ENCODE data around the gene MICALL1. TPM values are rescaled to one million over a fixed set of nuclear protein-coding genes. Genes with fewer than 3 reads are reported as not detected.

Gene MICALL1
- total RNA-seq, 1 donor = 24.7 TPM

GRCh38 chr22:37979782-37980181 lies 73.7 kb downstream of the MICALL1 start:
- no peak overlapping the region for H3K4me3 ChIP-seq (ENCODE audit: low read depth, low read length)
- no peak for TF ChIP-seq CTCF (IDR thresholded peaks at IDR 0.05; ENCODE audit: insufficient read depth, low read length)

GRCh38 chr22:37981282-37982011 lies 75.3 kb downstream of the MICALL1 start:
- DNase-seq (ENCODE audit: low read depth) = no peak
- H3K4me3 ChIP-seq (ENCODE audit: low read depth, low read length) = no peak overlapping the region
- TF ChIP-seq CTCF (IDR thresholded peaks at IDR 0.05; ENCODE audit: insufficient read depth, low read length) = no peak

More at GRCh38 chr22:37979782-37980181, 73.7 kb downstream of the MICALL1 start:
- DNase-seq (ENCODE audit: low read depth) = no peak

- TF ChIP-seq CTCF (IDR thresholded peaks at IDR 0.05; ENCODE audit: insufficient read depth, low read length) = no peak
- no peak for DNase-seq (ENCODE audit: low read depth)
- H3K4me3 ChIP-seq (ENCODE audit: low read depth, low read length) = no peak overlapping the region
These were observed 76.2 kb downstream of the MICALL1 start for GRCh38 chr22:37982151-37982785.

- DNase-seq (ENCODE audit: low read depth) = no peak
- TF ChIP-seq CTCF (IDR thresholded peaks at IDR 0.05; ENCODE audit: insufficient read depth, low read length) = no peak
- no peak overlapping the region for H3K4me3 ChIP-seq (ENCODE audit: low read depth, low read length)
These were observed 77.1 kb downstream of the MICALL1 start for GRCh38 chr22:37982938-37983859.

- H3K4me3 ChIP-seq (ENCODE audit: low read depth, low read length) = no peak within 1 kb of the TSS
- DNase-seq (ENCODE audit: low read depth) = no peak
- no peak for TF ChIP-seq CTCF (IDR thresholded peaks at IDR 0.05; ENCODE audit: insufficient read depth, low read length)
These were observed 78.0 kb downstream of the MICALL1 start, which contains the start of gene SOX10 for GRCh38 chr22:37983860-37984791. Gene SOX10 (minus strand): TSS chr22:37984555. CDS start chr22:37983784, 771 bp downstream.

Measured in fibroblast of the aortic adventitia (primary cell).